ENCODE measurements around the gene KCNMB3.
"Not testable (repeated sequence)": the region's sequence is repeated elsewhere in the genome, so short reads cannot be mapped to it uniquely, and the experiment has no call there.

DNA sequence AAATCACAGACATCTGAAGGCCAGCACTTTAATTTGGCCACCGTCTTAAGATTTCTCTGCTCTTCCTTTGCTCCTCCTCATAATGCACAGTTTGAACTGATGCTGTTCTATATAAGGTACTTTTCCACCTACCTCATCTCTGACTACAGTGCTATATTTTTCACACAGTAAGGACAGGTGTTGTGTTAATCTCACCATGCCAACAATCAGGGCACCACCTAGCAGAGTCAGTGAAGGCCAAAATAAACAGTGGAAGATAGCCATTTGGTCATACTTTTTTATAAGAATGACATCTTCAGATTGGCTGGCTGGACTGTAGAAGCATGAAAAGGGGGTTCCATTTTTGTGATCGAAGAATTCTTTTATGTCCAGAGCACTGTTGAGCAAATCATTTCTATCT is 8.1 kb downstream of the KCNMB3 start:
- TF ChIP-seq POLR2A (IDR thresholded peaks at IDR 0.05; ENCODE audit: low read length); GATA1 (IDR thresholded peaks at IDR 0.05; ENCODE audit: low read depth, low read length): not testable (repeated sequence)

Data from erythroblast (primary cell).